NCI-H1930 (cell line): ENCODE results near the gene TMEM248.
A peak's percentile ranks its signal among the peaks of the same experiment; 100 is the strongest.
"Not testable (repeated sequence)": the region's sequence is repeated elsewhere in the genome, so short reads cannot be mapped to it uniquely, and the experiment has no call there.

ENCODE experiments used
- DNase-seq, 2 experiments: peaks; one replicate each; lab custom pipeline; 2025; lab: John Stamatoyannopoulos, UW

TMEM248 gene

DNA sequence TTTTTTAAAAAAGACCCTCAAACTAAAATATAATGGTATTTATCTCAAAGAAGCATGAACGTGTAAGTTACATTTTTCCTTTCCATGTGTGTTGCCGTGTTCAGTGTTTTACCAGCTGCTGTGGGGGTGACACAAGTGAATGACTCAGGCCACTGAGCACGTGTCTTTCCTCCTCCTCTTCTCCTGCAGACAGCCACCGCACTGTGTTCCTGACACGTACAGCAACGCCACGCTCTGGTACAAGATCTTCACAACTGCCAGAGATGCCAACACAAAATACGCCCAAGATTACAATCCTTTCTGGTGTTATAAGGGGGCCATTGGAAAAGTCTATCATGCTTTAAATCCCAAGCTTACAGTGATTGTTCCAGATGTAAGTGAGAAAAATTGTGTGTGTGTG is 29.7 kb downstream of the TMEM248 start:
- no peak for DNase-seq

DNA sequence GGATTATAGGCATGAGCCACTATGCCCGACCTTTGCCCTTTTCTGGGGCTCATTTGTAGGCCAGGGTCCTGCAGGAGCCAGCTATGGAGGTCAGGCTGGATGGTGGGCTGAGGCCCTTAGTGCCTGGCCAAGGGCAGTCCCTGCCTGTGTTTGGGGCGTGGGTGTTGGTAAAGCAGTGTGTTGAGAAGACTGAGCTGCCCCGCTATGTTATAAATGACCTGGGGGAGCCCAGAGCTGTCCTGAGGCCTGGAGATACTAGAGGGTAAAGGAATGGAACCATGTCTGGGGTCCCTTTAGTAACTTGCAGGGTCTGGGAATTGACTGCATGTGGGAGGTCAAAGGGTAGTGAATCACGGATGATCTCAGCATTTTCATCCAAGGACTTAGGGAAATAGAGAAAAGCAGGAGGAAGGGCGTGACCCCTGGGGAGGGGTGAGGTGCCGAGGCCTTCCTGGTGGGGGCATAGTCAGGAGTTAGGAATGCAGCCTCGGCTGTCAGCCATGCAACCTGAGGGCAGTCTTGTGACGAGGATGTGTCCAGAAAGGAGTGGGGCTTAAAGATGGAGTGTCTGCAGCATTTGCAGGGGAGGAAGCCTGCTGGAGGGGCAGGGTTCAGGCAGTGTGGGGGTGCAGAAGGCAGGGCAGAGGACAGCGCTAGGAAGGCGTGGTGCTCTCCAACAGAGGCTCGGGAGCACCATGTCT is 31.5 kb downstream of the TMEM248 start:
- DNase-seq = no peak

DNA sequence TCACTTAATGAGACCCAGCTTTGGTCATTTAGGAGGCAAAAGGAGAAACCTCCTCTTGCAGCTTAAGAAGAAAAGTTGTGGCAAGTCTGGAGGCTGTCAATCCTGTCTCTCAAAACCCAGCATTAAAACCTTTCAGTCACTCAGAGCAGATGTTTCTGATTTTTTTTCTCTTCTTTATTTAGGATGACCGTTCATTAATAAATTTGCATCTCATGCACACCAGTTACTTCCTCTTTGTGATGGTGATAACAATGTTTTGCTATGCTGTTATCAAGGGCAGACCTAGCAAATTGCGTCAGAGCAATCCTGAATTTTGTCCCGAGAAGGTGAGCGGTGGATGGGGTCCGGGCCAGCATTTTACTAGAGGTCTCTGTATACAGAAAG is 32.0 kb downstream of the TMEM248 start:
- DNase-seq = no peak

DNA sequence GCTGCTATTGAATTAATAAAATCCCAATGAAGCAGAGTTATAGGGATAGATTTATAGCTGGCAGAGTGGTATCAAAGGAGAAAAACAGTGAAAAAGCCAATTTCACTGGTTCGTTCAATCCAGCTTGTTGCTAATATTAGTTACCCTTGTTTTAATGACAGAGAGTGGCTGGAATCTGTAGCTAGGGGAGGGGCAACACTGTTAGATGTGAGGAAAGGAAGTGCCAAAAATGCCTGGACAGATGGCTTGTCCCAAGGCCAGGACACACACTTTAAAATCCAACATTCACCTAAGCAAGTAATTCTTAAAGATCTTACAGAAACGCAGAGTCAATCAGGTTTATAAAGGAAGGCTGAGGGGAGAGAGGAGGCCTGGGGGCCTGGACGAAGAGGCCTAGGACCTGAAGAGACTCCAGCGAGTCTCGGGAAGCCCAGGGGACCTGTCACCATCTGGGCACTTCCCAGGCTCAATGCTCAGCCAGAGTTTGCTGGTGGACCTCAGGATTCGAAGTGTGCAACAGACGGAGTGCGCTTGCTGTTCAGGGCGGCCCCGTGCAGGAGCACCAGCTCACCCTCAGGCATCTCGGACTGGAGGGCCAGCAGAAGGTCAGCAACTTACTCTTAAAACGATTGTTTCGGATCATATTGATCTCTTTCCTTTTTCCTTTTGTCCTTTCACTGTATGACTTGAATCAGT is 36.7 kb downstream of the TMEM248 start:
- no peak for DNase-seq

DNA sequence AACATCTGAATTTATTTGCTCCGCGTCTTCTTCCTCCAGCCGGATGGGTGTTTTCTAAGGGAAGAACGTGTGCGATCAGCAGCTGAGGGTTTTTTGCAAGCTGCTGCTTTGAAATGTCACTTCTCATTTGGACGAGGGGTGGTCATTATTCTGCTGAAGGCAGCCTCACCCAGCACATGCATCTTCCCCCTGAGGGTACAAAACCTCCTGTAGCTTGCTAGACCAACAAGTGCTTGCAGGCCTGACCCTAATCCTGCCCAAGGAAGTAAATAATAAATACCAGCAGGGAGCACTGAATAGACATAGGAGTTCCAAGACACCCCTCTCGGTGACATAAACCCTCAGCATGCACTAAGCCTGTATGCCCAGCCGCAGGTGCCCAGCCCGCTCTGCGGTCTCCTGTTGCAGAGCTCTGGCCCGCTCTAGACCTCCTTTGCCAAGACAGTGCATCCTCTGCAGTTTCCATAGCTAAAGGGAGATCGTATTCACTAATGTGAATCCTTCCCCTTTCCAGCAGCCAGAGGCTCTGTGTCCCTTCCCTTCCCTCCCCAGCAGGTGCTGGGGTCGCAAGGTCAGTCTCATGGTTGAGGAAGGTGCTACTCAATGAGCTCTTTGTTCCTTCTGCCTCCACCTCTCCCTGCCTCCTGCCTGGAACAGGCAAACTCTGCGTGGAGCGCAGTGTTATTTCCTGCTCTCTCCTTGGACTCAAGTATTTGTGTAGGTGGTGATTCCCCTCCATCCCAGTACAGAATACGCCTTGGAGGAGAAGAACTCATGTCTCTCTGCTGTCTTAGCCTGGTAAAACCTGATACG is 37.7 kb downstream of the TMEM248 start:
- no peak for DNase-seq

DNA sequence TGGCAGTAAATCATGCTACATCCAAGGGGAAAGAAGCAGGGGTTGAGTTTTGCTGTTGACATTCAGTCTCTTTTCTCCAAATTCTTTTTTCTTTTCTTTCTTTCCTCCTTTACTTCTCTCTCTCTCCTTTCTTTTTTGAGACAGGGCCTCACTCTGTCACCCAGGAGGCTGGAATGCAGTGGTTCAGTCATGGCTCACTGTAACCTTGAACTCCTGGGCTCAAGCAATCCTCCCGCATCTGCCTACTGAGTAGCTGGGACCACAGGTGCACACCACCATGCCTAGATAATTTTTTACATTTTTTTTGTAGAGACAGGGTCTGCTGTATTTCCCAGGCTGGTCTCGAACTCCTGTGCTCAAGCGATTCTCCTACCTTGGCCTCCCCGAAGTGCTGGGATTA is 39.2 kb downstream of the TMEM248 start:
- no peak for DNase-seq

DNA sequence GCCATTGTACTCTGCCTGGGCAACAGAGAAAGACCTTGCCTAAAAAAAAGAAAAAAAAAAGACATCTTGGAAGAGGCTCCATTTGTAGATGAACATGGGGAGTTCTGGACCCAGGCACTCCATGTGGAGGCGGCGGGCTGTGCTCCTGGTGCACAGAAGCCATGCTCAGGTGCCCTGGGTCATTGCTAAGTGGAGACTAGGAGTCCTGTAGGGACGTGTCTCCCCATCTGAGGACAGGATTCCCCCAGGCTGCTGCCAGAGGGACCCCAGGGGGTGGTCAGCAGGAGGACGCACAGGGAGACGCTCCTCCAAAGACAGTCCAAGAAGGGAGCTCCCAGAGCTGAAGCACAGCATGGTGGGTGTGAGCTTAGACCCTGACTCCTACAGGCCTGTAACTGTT is 40.1 kb downstream of the TMEM248 start:
- DNase-seq = no peak

DNA sequence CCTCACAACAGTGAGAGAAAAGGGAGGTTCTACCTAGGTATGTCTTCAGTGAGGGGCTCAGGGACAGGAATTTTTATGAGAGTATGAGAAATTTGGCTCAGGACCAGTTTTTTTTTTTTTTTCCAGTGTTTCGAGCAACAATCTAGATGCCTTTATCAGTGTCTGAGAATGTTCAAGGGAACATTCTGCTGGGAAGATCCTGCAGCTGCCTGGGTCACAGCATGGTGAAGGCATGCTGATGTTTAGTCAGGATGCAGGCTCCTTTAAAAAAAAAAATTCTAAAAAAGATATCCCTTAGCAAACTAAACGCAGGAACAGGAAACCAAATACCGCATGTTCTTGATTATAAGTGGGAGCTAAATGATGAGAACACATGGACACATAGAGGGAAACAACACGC is 43.4 kb downstream of the TMEM248 start:
- no peak for DNase-seq

DNA sequence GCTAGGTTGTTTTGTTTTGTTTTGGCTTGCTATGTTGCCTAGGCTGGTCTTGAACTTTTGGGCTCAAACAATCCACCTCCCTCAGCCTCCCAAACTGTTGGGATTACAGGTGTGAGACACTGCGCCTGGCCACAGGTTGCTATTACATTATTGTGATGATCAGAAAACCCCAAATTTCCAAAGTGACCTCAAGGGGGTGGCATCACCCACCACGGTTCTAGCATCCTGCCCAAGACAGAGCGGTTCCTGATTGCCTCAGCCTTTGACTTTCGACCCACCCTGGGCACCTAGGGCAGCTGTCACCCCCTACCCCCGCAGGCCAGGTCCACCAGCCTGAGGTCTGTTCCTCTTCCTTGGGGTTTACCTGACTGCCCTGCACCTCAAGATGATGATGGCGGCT is 46.0 kb downstream of the TMEM248 start:
- DNase-seq = no peak

DNA sequence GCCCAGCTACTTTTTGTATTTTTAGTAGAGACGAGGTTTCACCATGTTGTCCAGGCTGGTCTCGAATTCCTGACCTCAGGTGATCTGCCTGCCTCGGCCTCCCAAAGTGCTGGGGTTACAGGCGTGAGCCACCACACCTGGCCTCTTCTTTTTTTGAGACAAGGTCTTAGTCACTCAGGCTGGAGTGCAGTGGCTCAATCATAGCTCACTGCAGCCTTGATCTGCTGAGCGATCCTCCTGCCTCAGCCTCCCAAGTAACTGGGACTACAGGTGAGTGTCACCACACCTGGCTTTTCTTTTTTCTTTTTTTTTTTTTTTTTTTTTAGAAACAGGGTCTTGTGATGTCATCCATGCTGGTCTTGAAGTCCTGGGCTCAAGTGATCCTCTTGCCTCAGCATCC is 48.0 kb downstream of the TMEM248 start:
- not testable (repeated sequence) for DNase-seq

DNA sequence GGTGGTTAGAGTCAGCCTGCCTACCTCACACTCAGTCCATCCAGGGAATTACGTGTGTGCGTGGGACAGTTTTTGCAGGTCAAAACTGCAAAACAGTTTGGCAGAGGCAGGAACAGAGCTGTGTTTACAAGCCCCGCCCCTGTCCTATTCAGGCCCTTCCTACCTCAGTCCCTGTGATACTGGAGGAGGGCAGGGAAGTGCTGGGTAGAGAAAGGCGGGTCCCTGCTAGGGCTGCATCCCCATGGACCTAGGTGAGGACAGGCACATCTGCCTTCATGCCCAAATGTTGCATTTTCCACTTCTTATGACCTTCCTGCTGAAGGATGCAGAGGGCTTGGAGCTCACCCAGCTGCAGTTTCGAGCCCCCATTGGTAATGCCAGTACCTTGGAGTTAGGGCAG is 49.3 kb downstream of the TMEM248 start:
- no peak for DNase-seq

DNA sequence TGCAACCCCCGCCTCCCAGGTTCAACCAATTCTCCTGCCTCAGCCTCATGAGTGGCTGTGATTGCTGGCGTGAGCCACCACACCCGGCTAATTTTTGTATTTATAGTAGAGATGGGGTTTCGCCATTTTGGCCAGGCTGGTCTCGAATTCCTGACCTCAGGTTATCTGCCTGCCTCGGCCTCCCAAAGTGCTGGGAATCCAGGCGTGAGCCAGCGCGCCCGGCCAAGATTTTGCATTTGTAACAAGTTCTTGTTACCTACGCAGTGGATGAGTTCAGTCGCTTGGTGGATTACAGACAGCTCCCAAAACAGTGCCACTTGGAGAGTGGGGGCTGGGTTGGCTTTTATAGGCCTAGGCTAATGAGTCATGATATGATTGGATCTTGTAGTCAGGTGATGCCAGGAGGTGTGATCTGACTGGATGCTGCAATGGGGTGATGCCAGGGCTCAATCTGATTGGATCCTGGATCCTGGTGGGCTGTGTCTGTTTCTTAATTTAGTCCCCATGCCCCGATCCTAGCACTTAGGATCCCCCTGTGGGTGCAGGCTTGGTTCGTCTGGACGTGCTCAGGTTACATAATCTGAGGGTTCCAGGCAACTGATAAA is 54.1 kb downstream of the TMEM248 start:
- no peak for DNase-seq

DNA sequence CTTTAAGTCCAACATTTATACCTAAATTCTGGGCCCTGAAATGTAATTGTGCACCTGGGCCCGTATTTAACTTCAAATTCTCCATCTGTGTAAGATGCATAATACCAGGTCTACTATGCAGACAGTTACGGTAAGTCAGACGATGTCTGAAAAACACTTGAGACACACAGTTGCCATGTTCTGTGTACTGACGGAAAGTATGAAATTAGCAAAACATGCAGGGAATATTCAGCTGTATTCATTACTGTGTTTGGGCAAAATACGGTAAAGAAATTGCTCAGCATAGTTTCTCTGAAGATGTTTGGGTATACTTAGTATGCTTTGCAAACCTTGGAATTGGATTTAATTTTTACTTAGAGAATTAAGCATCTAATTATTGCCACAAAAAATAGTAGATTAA is 57.3 kb downstream of the TMEM248 start:
- not testable (repeated sequence) for DNase-seq

DNA sequence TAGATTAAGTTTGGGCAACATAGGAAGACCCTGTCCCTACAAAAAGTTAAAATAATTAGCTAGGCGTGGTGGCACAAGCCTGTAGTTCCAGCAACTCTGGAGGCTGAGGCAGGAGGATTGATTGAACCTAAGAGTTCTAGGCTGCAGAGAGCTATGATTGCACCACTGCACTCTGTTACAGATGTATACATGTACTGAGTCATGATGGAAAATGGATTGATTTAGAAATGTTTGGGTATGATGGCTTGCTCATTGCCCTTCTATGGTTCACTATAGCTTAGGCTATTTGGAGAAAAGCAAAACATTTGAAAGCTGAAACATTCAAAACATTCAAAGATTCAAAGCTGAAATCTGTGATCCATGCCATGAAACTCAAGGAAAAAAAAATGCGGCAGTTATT is 58.0 kb downstream of the TMEM248 start:
- not testable (repeated sequence) for DNase-seq

DNA sequence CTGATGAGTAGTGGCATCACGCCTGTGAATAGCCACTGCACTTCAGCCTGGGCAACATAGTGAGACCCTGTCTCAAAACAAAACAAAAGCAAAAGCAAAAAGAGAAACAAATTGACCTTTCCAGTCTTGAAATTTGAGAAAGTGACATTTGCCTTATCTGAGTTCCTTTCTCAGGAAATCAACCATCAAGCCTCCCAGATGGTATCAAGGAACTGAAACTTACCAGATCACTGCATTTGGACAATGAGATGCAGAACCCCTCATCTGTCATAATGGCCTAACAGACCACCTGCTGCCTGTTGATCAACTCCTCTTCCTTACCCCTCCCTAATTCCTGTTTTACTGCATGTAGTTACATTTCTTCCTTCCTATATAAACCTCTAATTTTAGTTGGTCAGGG is 59.3 kb downstream of the TMEM248 start:
- DNase-seq = not testable (repeated sequence)

DNA sequence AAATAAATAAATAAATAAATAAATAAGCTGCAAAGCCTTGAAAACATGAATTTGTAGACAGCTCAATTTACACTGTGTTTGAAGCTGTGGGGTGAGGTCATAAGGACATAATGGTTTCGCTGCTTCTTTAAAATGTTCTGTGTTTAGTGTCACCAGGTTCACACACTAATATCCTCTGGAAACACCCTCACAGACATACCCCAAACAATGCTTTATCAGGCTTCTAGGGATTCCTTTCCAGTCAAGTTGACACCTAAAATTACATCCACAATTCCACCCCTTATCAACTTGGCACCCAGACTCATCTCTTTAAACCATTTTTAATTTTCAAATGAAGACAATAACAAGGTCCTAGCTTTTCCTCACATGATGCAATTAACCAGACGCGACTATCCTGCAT is 68.5 kb downstream of the TMEM248 start:
- not testable (repeated sequence) for DNase-seq

DNA sequence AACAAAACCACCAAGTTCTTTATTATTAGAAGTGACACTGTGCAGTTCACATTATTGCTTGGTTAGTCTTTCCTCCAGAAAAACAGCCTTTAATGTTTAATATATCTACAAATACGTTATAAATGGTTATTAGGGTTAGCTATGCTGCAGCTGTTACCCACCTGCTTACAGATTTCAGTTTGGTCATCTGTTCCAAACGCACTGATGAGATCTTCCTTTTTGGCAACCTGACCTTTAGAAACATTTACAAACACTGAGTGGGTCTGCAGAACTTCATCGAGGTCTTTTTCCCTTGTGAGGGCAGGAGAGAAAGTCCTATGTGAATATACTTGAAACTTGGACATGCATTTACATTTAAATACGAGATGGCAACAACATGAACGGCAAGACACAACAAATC is 73.0 kb downstream of the TMEM248 start:
- not testable (repeated sequence) for DNase-seq

DNA sequence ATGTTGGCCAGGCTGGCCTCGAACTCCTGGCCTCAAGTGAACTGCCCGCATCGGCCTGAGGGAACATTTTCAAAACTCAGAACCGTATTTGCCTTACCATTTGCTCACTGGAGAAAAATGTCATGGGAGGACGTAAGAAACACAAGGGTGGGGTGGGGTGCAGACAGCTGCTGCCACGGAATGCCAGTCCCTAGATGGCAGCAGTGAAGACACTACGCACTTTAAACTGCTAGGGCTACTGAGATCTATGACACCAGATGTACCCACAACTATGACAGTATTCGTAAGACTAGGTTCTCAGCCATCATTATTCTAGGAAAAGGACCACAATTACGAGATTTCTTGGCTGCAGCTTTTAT is 73.6 kb downstream of the TMEM248 start:
- DNase-seq = not testable (repeated sequence)

DNA sequence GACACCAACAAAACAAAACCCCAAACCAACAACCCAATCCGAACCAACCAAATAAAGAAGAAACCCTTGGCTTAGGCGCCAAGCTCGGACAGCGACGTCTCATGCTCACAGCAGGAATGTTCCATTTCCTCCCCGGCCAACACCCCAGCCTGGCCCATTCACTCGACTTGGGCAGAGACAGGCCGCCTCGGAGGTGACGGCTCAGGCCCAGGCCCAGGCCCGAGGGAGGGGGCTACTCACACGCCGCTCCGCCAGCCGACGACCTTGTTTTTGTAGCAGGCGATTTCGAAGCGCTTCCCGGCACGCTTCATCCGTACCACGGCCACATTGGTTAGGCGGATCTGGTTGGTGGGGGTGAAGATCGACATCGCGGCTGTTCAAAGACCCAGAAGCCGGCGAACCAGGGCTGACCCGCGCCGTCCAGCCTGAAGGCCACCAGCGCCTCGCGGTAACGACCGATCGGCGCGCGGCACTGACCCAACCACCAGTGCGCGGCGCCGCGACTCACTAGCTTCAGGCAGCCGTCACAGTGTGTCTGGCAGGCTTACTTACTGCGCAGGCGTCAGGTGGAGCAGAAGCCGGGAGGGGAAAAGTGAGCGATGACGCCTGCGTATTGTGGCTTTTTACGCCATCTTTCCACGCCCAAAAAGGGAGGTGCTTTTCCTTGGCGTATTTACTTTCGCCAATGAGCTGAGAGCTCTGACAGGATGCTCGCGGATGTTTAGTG is 74.2 kb downstream of the TMEM248 start, which contains the start of gene SBDS:
Gene SBDS (minus strand): TSS at position 537 of the 727 bp plus-strand sequence. CDS start 169 bp downstream, at position 368.
- DNase-seq = peak; percentile 99 to 100

DNA sequence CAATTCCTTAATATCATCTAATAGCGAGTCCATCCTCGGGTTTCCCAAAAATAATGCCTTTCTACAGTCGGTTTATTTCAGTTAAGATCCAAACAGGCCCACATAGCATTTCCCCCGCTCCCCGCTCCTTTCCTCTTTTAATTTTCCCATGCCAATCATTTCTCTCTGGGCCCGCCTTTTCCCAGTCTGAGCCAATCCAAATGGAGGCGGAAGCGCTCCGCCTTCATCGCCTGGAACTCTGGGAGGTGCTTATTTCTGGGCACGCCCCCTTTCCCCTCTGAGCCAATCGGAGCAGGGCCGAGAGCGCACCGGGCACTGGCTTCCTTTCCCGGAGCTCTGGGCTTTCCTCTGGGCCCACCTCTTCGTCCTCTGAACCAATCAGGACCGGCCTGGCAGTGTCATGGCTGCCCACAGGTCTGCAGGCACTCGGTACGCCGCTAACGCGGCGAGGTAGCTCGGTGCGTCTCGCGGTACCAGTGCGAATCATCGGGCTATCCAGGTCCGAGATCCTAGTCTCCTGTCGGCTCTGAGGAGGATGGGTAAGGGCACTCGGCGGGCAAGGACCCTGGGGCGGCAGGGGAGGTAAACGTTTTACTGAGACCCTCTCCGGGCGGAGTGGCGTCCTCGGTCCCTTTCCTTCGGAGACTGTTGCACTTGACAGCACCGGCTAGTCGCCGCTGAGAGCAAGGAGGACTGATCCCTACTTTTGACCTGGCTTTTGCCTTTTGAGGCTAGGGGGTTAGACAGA is 75.6 kb downstream of the TMEM248 start, which contains the start of gene TYW1:
Gene TYW1 (plus strand): TSS at position 390 of the 748 bp plus-strand sequence. CDS start 146 bp downstream, at position 536.
- DNase-seq = peak; percentile 98 to 99
